Daoy (cell line): Measurements from ENCODE around the gene MYO5C. TPM values are rescaled to one million over a fixed set of nuclear protein-coding genes. Genes with fewer than 3 reads are reported as not detected.
A peak's percentile ranks its signal among the peaks of the same experiment; 100 is the strongest.

Source experiments
- DNase-seq: peaks from one replicate; pipeline ENCODE4 v3.0.0-alpha.2; 2015; ENCODE audit warnings: low read depth
- total RNA-seq: library from RNA; depleted of rRNA; stranded (reverse); fragments of >200 nt; shearing (Covaris generic); gene quantifications from 2 replicates; pipeline ENCODE4 v1.2.3, GENCODE V29; 2014

Gene MYO5C
- total RNA-seq, 1 experiment from 2014 or later = 8.0 TPM

GRCh38 chr15:52208306-52208946, 87.2 kb downstream of the MYO5C start:
- DNase-seq = peak; percentile 81

- no peak for DNase-seq
Measured at GRCh38 chr15:52207191-52207590, 88.4 kb downstream of the MYO5C start.

- no peak for DNase-seq
Measured at GRCh38 chr15:52206446-52206845, 89.2 kb downstream of the MYO5C start.

- no peak for DNase-seq
Measured at GRCh38 chr15:52204657-52205056, 90.9 kb downstream of the MYO5C start.

GRCh38 chr15:52200831-52201365, 94.7 kb downstream of the MYO5C start:
- no peak for DNase-seq

- no peak for DNase-seq
Measured at GRCh38 chr15:52199271-52199670, 96.3 kb downstream of the MYO5C start.

- no peak for DNase-seq
Measured at GRCh38 chr15:52196891-52197290, 98.7 kb downstream of the MYO5C start.

- DNase-seq = no peak
Measured at GRCh38 chr15:52193791-52194190, 101.8 kb downstream of the MYO5C start.

GRCh38 chr15:52193321-52193720, 102.3 kb downstream of the MYO5C start:
- DNase-seq = no peak

- no peak for DNase-seq
Measured at GRCh38 chr15:52191207-52191606, 104.4 kb downstream of the MYO5C start, which contains the start of gene GNB5. GNB5 (minus strand) TSS chr15:52191392; CDS start chr15:52184676, 6,716 bp downstream.

GRCh38 chr15:52186651-52187486, 108.7 kb downstream of the MYO5C start:
- no peak for DNase-seq

GRCh38 chr15:52185151-52185561, 110.4 kb downstream of the MYO5C start:
- no peak for DNase-seq

GRCh38 chr15:52184721-52185120, 110.9 kb downstream of the MYO5C start:
- no peak for DNase-seq

- peak; percentile 63 for DNase-seq
Measured at GRCh38 chr15:52183562-52184173, 111.9 kb downstream of the MYO5C start.

- no peak for DNase-seq
Measured at GRCh38 chr15:52181938-52182780, 113.4 kb downstream of the MYO5C start.

- no peak for DNase-seq
Measured at GRCh38 chr15:52180851-52181450, 114.7 kb downstream of the MYO5C start.

GRCh38 chr15:52180196-52180835, 115.3 kb downstream of the MYO5C start:
- no peak for DNase-seq

GRCh38 chr15:52179278-52180195, 116.1 kb downstream of the MYO5C start:
- peak; percentile 97 for DNase-seq

GRCh38 chr15:52178765-52179164, 116.8 kb downstream of the MYO5C start:
- DNase-seq = no peak
